ENCODE data around the gene SUN1.
"Not testable (repeated sequence)": the region's sequence is repeated elsewhere in the genome, so short reads cannot be mapped to it uniquely, and the experiment has no call there.

Gene SUN1

DNA sequence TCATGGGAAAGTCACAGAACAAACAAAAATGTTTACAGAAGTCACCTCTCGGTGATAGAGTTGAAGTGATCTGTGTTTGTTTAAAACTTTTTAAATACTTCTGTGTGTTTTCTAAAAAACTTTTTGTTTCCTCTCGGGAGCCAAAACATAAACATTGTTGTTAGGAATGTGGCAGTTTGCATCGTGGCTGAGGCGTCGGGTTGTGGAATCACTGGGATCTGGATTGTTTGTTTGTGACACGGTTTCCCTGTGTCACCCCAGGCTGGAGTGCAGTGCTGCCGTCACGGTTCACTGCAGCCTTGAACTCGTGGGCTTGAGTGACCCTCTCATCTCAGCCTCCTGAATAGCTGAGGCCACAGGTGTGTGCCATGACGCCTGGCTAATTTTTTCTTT, 29.0 kb upstream of the SUN1 start:
- DNase-seq (ENCODE audit: low read depth, low spot score), result no peak

DNA sequence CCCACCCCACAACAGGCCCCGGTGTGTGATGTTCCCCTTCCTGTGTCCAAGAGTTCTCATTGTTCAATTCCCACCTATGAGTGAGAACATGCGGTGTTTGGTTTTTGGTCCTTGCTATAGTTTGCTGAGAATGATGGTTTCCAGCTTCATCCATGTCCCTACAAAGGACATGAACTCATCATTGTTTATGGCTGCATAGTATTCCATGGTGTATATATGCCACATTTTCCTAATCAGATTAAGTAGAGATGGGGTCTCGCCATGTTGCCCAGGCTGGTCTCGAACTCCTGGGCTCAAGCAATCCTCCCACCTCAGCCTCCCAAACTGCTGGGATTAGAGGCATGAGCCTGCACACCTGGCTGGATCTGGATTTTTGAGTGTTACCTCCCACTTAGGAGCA, 28.5 kb upstream of the SUN1 start:
- not testable (repeated sequence) for DNase-seq (ENCODE audit: low read depth, low spot score)

GRCh38 chr7:805261-805660, 27.0 kb upstream of the SUN1 start:
- DNase-seq (ENCODE audit: low read depth, low spot score), result no peak

- no peak for DNase-seq (ENCODE audit: low read depth, low spot score)
Observed at GRCh38 chr7:815284-816216, 16.7 kb upstream of the SUN1 start.

DNA sequence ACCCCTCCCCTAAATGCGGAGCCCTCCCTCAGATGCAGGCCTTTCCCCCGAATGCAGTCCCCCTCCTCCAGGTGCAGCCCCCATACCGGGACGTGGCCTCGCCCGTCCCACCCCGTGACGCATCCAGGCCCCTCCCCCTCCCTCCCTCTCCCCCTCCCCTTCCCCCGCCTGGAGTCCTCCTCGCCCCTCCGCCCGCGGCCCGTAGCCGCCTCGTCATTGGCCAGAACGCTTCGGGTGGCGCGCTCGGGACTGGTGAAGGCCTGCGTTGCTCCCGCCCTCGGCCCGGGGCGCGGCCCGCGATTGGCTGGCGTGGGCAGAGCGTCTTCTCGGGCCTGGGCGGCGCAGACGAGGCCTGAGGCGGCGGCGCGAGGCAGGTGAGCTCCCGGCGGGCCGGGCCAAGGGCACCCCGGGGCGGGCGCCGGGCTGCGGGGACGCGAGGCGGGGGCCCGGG, 16.0 kb upstream of the SUN1 start:
- DNase-seq (ENCODE audit: low read depth, low spot score), result peak; percentile 93

GRCh38 chr7:816751-817671, 15.3 kb upstream of the SUN1 start:
- no peak for DNase-seq (ENCODE audit: low read depth, low spot score)

DNA sequence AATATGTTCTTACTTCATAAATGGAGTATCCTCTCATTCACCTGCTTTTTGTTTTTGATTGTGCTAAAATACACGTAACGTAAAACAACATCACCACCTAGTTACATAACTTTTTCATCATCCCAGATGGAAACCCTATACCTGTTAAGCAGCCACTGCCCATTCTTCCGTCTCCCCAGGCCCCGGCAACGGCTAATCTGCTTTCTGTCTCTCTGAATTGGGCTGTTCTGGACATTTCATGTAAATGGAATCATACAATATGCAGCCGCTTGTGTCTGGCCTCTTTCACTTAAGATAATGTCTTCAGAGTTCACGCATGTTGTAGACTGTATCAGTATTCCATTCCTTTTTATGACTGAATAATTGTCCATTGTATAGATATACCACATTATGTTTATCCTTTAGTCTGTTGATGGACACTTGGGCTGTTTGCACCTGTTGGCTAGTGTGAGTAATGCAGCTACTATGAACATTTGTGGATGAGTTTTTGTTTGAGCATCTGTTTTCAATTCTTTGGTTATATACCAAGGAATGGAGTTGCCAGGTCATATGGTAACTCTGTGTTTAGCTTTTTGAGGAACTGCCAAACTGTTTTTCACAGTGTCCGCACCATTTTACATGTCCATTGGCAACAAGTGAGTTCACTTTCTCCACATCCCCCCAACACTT, 14.1 kb upstream of the SUN1 start:
- no peak for DNase-seq (ENCODE audit: low read depth, low spot score)

DNA sequence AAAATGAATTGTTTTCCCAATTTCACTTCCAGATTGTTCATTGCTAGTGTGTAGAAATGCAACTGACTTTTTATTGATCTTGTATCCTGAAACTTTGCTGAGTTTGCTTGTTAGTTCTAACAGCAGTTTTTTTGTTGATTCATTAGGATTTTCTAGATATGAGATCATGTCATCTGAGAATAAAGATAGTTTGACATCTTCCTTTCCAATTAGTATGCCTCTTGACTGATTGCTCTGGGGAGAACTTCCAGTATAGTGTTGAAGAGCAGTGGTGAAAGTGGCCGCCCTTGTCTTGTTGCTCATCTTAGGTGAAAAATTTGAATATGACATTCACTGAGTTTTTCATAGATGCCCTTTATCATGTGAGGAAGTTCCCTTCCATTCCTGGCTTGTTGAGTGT, 11.9 kb upstream of the SUN1 start:
- no peak for DNase-seq (ENCODE audit: low read depth, low spot score)

GRCh38 chr7:821688-822087, 10.6 kb upstream of the SUN1 start:
- no peak for DNase-seq (ENCODE audit: low read depth, low spot score)

- DNase-seq (ENCODE audit: low read depth, low spot score), result no peak
Observed at GRCh38 chr7:822692-823276, 9.5 kb upstream of the SUN1 start.

DNA sequence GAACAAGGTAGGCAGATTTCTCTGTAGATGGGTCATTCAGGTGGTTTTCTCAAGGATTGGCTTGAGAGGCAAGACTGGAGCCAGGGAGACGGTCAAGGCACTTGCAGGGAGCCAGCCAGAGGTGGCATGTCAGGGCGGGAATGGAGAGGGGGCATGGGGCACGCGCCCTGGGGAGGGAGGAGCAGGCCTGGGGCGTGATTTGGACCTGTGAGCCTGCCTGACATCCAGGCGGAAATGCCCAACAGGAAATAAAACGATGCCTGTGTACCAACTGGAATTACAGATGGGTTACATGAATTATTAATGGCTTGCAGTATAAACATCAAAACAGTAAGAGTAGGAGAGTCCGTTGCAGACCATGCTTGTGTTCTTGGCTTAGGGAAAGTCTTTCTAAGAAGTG, 8.6 kb upstream of the SUN1 start:
- no peak for DNase-seq (ENCODE audit: low read depth, low spot score)

- no peak for DNase-seq (ENCODE audit: low read depth, low spot score)
Observed at GRCh38 chr7:824081-824480, 8.2 kb upstream of the SUN1 start.

GRCh38 chr7:824664-825063, 7.6 kb upstream of the SUN1 start:
- no peak for DNase-seq (ENCODE audit: low read depth, low spot score)

GRCh38 chr7:825386-825785, 6.9 kb upstream of the SUN1 start:
- no peak for DNase-seq (ENCODE audit: low read depth, low spot score)

DNA sequence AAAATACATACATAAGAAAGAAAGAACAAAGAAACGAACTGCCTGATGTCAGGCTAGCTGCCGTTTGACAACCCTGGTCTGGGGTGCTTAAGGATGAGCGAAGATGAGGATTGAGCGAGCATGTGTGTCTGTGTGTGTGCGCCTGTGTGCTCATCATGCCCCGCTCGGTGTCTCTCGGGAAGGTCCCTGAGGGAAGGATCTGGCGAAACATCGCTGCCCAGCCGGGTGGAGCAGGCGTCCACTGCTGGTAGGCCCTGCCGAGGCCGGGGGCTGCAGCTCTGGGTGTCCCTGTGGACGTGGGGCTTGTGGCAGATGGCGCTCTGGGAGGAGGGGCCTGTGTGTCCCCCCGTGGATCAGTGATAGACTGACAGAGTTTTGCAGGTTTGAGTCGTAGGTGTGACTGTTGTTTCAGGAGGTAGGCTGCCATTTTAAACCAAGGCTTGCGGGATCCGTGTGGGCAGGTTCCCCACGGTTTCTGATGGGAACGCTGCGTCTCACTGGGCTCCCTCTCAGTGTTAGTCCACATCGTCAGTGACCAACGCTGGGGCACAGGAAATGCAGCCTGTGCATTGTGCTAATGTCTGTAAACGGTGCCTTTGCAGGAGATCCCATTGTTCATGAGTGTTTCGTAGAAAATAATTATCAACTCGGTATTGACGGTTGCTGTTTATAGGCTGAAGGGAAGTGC, 5.9 kb upstream of the SUN1 start:
- DNase-seq (ENCODE audit: low read depth, low spot score), result no peak

GRCh38 chr7:828793-829561, 3.3 kb upstream of the SUN1 start:
- DNase-seq (ENCODE audit: low read depth, low spot score), result no peak

GRCh38 chr7:830069-830468, 2.2 kb upstream of the SUN1 start:
- DNase-seq (ENCODE audit: low read depth, low spot score), result no peak

DNA sequence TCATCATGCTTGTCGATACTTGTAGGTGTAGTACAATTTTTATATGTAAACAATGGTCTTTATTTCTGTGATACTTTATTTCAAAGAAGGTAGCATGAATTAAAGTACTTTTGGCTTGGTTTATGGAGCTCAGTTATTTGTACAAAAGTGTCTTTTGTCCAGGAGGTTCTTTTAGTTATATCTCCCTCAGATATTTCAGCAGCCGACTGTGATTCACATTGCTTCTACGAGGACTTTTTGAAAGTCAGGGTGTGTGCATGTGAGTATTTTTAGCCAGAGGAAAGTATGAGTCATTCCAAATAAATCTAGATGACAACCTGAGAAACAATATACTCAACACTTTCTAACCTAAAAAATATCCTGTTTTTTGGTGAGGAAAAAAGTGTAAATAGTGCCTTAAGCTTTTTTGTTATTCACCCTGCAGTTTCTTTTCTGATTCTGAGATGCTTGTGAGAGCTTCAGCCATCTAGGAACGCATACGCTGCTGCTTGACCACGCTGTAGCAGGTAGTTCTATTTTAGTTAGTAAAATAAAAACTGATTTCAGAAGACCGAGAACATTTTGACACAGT, 595 bp upstream of the SUN1 start:
- DNase-seq (ENCODE audit: low read depth, low spot score), result no peak

DNA sequence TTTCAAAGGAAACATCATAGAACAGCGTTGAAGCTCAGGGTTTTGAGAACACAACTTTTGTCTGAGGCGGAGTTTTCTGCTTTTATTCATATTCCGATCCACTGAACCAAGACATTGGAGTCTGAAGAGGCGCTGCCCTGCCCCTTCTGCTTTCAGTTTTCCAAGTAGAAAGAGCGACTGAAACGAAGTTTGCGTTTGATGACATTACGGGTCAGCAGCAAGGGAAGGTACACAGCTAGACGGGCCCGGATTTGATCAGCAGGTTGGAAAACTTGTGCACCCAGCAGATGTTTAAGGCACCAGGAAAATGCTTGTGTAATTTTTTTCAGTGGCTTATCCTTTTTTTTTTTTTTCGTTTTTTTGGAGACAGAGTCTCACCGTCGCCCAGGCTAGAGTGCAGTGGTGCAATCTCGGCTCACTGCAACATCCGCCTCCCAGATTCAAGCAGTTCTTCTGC, 720 bp downstream of the SUN1 start:
- DNase-seq (ENCODE audit: low read depth, low spot score), result no peak

Data from activated naive CD8-positive, alpha-beta T cell treated with anti-CD3 and anti-CD28 coated beads, Interleukin-2, amount 50 U/mL, for 16 hours (primary cell).